SJCRH30 (cell line): ENCODE data around the gene HIBADH. TPM values are rescaled to one million over a fixed set of nuclear protein-coding genes. Genes with fewer than 3 reads are reported as not detected.
"Not testable (repeated sequence)": the region's sequence is repeated elsewhere in the genome, so short reads cannot be mapped to it uniquely, and the experiment has no call there.

ENCODE experiments used
- DNase-seq, 2 experiments: peaks; one replicate each; pipeline ENCODE4 v3.0.0-alpha.2; 2015 to 2020
- H3K27ac ChIP-seq: fragments of 250-450 bp; sonication (Bioruptor Pico); 2 replicates; pipeline ENCODE4 v1.5.1; 2020; ENCODE audit warnings: mild to moderate bottlenecking, moderate library complexity
- H3K27me3 ChIP-seq: fragments of 250-450 bp; sonication (Bioruptor Pico); 2 replicates; pipeline ENCODE4 v1.5.1; 2020; ENCODE audit warnings: mild to moderate bottlenecking, moderate library complexity
- H3K36me3 ChIP-seq: fragments of 250-450 bp; sonication (Bioruptor Pico); 2 replicates; pipeline ENCODE4 v1.5.1; 2020; ENCODE audit warnings: mild to moderate bottlenecking, moderate library complexity
- H3K4me1 ChIP-seq: fragments of 250-450 bp; sonication (Bioruptor Pico); 2 replicates; pipeline ENCODE4 v1.5.1; 2020; ENCODE audit warnings: mild to moderate bottlenecking, moderate library complexity
- H3K4me3 ChIP-seq: fragments of 250-450 bp; sonication (Bioruptor Pico); 2 replicates; pipeline ENCODE4 v1.5.1; 2020; ENCODE audit warnings: mild to moderate bottlenecking, moderate library complexity
- H3K9me3 ChIP-seq: fragments of 250-450 bp; sonication (Bioruptor Pico); replicated peaks from 2 replicates; pipeline ENCODE4 v1.5.1; 2020; ENCODE audit warnings: mild to moderate bottlenecking, moderate library complexity
- total RNA-seq: library from RNA; depleted of rRNA; stranded (reverse); fragments of >200 nt; shearing (Covaris generic); gene quantifications from 2 replicates; pipeline ENCODE4 v1.2.3, GENCODE V29; 2014

Gene HIBADH
- total RNA-seq, 1 experiment from 2014 or later: 41.6 TPM

DNA sequence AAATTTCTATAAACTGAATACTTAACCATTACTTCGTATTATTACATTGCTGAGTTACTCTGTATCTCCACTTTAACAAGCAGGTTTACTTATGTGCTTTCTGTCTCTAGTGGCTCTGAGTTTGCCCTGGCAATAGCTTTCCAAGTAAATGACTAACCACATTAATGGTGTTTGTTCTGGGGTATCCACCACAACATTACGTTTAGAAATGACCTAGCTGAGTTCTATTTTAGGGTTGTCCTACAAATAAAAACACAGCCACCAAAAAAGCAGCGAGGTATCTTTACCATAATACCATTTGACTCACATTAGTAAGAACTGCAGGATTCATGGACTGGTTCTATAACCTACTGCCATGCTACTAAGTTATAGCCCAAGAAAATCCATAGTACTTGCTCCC is 83.1 kb downstream of the HIBADH start:
- no peak overlapping the region for H3K4me3 ChIP-seq
- H3K27me3 ChIP-seq: no peaks in the 10 kb centered on the region
- no peak overlapping the region for H3K27ac ChIP-seq
- H3K36me3 ChIP-seq: no peaks in the 10 kb centered on the region
- H3K4me1 ChIP-seq: no peaks in the 10 kb centered on the region
- H3K9me3 ChIP-seq: no peaks in the 10 kb centered on the region
- no peak for DNase-seq

DNA sequence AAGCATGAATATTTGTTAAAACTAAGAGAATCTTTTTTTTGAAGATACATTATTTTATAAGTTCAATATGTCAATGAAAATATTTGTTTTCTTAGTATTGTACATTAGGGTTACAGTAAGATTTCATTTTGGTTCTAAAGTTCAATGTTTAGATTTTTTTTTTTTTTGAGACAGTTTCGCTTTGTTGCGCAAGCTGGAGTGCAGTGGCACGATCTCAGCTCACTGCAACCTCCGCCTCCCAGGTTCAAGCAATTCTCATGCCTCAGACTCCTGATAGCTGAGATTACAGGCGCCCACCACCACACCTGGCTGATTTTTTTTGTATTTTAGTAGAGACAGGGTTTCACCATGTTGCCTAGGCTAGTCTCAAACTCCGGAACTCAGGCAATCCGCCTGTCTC is 84.5 kb downstream of the HIBADH start:
- H3K4me1 ChIP-seq, H3K36me3 ChIP-seq, H3K9me3 ChIP-seq, H3K27ac ChIP-seq, DNase-seq, H3K27me3 ChIP-seq, H3K4me3 ChIP-seq: not testable (repeated sequence)

DNA sequence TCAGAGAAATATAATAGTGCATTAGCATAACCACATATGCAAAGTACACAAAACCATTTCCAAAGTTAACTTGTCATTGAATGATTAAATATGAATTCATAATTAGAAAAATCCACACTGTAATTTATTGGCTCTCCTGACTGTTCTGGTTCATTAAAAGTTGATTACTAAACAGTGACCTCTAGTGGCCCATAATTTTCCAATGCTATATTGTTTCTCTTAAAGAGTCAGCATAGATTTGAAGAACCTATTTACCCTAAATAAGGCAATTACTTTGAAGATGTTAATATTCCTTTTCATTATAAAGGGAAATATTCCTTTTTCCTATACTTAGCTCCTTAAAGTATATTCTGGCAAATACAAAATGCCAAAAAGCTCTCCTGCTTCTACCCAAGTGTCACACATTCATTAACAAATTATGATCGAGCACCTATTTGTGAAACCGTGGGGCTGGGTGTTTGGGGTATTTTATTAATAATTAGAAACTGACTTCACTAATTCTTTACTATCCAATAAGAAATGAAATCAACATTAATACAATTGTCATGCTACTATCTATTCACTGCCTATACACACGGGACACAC is 86.2 kb downstream of the HIBADH start:
- Histone ChIP-seq H3K4me3 (no peak overlapping the region), H3K27me3 (no peaks in the 10 kb centered on the region), H3K27ac (no peak overlapping the region), H3K4me1 (no peaks in the 10 kb centered on the region), H3K9me3 (no peaks in the 10 kb centered on the region), H3K36me3 (no peaks in the 10 kb centered on the region)
- peak in 1 of 2 experiments; percentile 71 for DNase-seq

DNA sequence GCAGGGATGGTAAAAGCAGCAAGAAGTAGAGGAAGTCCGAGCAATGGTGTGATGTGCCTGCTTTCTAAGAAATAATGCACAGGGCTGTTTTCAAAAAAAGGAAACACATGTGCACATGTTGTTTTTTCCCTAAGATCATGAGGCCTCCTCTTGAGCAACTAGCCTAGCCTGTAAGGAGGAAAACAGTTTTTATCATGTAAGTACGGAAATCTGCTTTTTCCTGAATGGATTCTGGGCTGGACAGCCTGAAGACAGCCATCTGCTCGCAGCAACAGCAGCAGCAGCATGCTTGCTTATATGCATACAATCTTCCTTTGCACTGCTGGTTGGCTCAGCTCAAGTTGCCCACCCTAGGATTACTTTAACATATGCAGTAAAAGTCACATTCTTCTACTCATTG is 87.1 kb downstream of the HIBADH start:
- H3K36me3 ChIP-seq: no peaks in the 10 kb centered on the region
- H3K4me1 ChIP-seq: no peaks in the 10 kb centered on the region
- H3K27ac ChIP-seq: no peak overlapping the region
- no peak overlapping the region for H3K4me3 ChIP-seq
- no peaks in the 10 kb centered on the region for H3K9me3 ChIP-seq
- DNase-seq: no peak
- H3K27me3 ChIP-seq: no peaks in the 10 kb centered on the region

DNA sequence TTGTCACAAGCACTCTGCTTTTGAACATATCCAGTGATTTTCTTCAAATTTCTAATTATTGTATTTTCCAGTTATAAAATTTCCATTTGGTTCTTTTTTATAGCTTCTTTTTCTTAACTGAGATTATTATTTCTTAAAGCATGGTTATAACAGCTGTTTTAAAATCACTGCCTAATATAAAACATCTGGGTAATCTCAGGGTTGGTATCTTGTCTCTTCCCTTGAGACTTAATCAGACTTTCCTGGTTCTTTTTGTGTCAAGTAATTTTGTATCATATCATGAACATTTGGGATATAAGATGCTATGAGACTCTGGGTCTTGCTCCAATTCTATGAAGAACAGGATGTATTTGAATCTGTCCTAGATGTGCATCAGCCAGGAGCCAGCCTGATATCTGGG is 93.6 kb downstream of the HIBADH start:
- no peaks in the 10 kb centered on the region for H3K36me3 ChIP-seq
- DNase-seq: no peak
- no peak overlapping the region for H3K4me3 ChIP-seq
- H3K27ac ChIP-seq: no peak overlapping the region
- no peaks in the 10 kb centered on the region for H3K4me1 ChIP-seq
- H3K9me3 ChIP-seq: no peaks in the 10 kb centered on the region
- no peaks in the 10 kb centered on the region for H3K27me3 ChIP-seq

DNA sequence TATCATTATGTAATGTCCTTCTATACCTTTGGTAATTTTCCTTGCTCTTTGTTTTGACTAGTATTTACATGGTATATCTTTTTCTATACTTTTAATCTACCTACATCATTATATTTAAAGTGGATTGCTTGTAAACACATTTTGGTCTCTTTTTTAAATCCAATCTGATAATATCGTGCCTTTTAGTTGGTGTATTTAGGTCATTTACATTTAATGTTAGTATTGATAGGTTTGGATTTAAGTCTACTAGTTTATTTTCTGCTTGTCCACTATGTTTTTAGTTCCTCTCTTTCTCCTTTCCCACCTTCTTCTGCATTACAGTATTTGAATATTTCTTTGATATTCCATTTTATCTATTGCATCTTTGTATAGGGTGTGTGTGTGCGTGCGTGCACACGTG is 95.4 kb downstream of the HIBADH start:
- Histone ChIP-seq H3K4me3 (no peak overlapping the region), H3K9me3 (no peaks in the 10 kb centered on the region), H3K36me3 (no peaks in the 10 kb centered on the region), H3K27ac (no peak overlapping the region), H3K4me1 (no peaks in the 10 kb centered on the region), H3K27me3 (no peaks in the 10 kb centered on the region)
- no peak for DNase-seq

DNA sequence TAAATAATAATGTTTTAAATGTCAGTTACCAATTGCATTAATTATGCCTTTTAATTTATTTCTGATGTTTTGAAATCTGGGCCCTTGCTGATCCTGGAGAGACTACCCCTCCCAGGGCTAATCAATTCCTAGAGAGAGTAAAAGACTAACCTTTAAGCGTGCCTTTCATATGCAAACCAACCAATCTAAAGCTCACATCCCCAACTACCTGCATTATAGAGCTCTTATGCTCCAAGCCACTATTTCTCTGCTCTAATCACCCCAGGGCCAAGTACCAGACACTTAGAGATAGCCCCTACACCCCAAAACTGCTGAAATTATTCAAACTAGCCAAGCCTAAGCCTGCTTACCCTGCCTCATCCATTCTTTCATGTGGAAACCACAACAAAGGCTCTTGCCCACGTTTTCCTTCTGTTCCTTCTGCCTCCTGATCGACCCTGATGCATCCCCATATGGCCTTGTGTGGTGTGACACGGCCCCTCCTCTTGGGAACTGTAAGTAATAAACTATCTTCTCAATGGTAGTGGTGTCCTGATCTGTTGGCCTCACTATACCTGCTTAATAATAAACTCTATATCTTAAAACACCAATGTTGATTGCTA is 97.7 kb downstream of the HIBADH start:
- Histone ChIP-seq H3K36me3 (no peaks in the 10 kb centered on the region), H3K27ac (no peak overlapping the region), H3K27me3 (no peaks in the 10 kb centered on the region), H3K4me1 (no peaks in the 10 kb centered on the region), H3K9me3 (no peaks in the 10 kb centered on the region), H3K4me3 (no peak overlapping the region)
- DNase-seq: no peak

DNA sequence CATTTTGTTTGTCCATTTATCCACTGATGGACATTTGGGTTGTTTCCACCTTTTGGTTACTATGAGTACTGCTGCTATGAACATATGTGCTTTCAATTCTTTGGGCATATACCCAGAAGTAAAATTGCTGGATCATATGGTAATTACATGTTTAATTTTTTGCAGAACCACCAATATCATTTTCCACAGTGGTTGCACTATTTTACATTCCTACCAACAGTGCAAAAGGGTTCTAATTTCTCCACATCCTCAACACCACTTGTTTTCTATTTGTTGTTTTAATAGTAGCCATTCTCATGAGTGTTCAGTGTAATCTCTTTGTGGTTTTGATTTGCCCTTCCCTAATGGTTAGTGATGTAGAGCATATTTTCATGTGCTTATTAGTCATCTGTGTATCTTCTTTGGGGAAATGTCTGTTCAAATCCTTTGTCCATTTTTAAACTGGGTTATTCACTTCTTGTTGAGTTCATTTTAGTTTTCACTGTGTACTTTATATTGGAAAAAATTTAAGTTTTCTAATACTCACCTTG is 101.9 kb downstream of the HIBADH start:
- H3K27ac ChIP-seq: no peak overlapping the region
- H3K27me3 ChIP-seq: no peaks in the 10 kb centered on the region
- no peaks in the 10 kb centered on the region for H3K4me1 ChIP-seq
- H3K4me3 ChIP-seq: no peak overlapping the region
- H3K9me3 ChIP-seq: no peaks in the 10 kb centered on the region
- H3K36me3 ChIP-seq: no peaks in the 10 kb centered on the region
- DNase-seq: peak in 1 of 2 experiments; percentile 8

DNA sequence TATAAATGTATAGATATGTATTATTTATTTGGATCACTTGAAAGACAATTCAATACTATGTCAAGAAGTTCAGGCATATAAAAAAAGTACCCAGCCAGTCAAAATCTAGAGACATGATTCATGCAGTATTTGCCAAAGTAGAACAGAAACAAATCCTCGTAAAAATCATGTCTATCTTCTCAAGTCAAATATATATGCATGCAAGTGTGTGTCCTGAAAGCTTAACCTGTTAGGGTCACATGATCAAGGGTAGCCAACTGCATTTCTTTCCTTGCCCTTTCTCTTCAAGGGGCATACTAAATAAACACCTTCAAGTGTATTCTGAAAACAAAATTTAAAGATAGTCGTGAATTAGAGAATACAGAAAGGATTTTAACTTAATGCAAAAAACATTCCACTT is 107.0 kb downstream of the HIBADH start:
- Histone ChIP-seq H3K27me3 (no peaks in the 10 kb centered on the region), H3K4me3 (no peak overlapping the region), H3K27ac (no peak overlapping the region), H3K4me1 (no peaks in the 10 kb centered on the region), H3K9me3 (no peaks in the 10 kb centered on the region), H3K36me3 (no peaks in the 10 kb centered on the region)
- no peak for DNase-seq

DNA sequence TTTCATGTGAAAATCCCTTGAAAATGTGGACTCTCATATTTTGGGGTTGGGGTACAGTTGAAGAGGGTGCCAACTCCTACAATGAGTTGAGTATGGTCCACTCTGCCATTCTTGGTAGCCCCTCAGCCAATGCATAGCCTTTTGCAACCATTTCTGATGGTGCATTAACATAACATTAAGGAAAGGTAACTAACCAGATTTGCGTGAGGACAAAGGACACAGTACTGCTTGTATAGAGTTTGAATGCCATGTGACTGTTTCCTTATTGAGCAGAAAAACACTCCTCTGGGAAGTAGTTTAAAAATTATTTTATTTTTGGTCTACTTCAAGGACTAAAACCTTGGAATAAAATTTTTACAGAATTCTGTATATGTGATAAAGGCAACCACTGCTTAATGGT is 107.9 kb downstream of the HIBADH start:
- DNase-seq: no peak
- no peaks in the 10 kb centered on the region for H3K36me3 ChIP-seq

DNA sequence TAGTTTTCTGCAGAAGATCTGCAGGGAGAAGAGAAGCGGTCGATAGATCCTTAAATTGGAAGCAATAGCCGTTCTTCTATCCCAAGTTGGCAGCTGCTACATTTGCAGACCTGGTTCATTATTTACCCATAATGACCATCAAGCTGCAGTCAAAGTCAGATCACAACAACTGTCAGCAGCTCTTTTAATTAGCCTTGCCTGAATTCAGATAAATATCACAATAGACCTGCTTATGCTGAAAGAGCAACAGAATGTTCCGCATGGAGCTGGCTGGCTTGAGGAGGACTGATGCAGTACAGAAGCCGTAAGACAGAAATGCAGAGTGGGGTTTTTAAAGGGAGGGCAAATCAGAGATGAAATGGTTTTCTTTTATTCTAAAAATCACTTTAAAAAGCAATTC is 109.4 kb downstream of the HIBADH start:
- DNase-seq: no peak
- Histone ChIP-seq H3K9me3 (no peaks in the 10 kb centered on the region), H3K27me3 (no peaks in the 10 kb centered on the region), H3K4me3 (no peak overlapping the region), H3K36me3 (no peaks in the 10 kb centered on the region), H3K27ac (no peak overlapping the region), H3K4me1 (no peaks in the 10 kb centered on the region)

More for the DNA sequence above, 107.9 kb downstream of the HIBADH start:
- no peak overlapping the region for H3K27ac ChIP-seq
- no peaks in the 10 kb centered on the region for H3K27me3 ChIP-seq
- H3K4me3 ChIP-seq: no peak overlapping the region
- no peaks in the 10 kb centered on the region for H3K4me1 ChIP-seq
- H3K9me3 ChIP-seq: no peaks in the 10 kb centered on the region

DNA sequence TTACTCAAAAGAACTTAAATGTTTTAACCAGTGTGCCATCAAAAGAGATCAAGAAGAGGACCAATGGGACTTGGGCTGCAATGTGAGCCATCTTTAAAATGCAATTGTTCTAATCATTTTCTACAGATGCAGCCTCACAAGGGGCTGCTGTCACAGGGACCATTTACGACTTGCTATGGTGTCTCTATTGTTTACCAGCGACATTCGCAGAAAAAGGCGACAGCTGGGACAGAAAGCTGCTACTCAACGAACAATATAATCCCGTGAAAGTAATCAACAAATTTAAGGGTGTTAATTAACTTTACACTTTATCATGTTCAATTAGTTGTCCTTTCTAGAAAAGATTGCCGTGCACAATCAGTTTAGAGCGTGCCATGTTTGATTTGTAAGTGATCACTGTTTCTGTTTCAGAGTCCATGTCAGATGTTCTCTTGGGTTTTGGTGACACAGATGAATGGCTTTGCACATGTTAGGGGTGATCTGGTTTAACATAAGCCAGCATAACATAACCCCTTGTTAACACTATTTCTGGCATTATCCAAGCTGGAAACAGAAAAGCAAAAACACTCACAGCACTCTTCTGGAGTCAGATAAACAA is 110.8 kb downstream of the HIBADH start:
- Histone ChIP-seq H3K27ac (no peak overlapping the region), H3K9me3 (no peaks in the 10 kb centered on the region)

DNA sequence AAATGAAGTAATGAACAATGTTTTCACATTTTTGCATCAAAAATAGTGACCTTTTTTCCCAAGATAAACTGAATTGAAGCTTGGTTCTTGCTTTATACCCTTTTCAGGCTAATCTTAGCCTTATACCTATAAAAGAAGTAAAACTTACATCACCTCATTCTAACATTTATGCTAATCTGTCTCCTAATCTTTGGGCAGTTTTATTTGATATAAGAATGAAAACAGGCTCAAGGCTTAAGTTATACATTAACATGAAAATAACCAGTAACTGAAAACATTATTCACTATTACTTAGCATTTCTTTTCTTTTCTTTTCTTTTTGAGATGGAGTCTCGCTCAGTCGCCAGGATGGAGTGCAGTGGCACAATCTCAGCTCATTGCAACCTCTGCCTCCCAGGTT is 113.1 kb downstream of the HIBADH start:
- no peaks in the 10 kb centered on the region for H3K4me1 ChIP-seq
- no peak overlapping the region for H3K27ac ChIP-seq
- no peaks in the 10 kb centered on the region for H3K36me3 ChIP-seq
- no peak for DNase-seq
- H3K9me3 ChIP-seq: no peaks in the 10 kb centered on the region
- no peak overlapping the region for H3K4me3 ChIP-seq
- H3K27me3 ChIP-seq: no peaks in the 10 kb centered on the region

More for the DNA sequence above, 110.8 kb downstream of the HIBADH start:
- no peak for DNase-seq
- no peaks in the 10 kb centered on the region for H3K4me1 ChIP-seq
- no peaks in the 10 kb centered on the region for H3K36me3 ChIP-seq
- H3K27me3 ChIP-seq: no peaks in the 10 kb centered on the region
- no peak overlapping the region for H3K4me3 ChIP-seq

DNA sequence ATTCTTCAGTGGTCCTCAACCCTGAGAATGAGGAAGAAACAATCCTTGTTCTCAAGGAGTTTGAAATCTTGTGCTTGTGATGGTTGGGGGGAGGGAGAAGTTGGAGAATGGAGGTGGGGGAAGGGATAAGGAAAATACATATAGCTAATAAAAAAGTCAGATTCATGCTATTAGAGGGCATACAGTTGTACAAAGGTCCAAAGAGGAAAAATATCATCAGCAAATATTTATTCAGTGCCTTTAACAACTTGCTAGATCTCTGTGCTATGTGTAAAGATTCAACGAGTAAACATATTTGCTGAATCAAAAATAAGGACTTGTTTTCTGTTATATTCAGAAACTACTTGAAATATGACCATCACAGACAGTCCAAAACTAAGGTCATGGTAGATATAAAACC is 114.4 kb downstream of the HIBADH start:
- no peak overlapping the region for H3K27ac ChIP-seq
- DNase-seq: no peak
- no peaks in the 10 kb centered on the region; the same call in 1 of the 2 replicates for H3K36me3 ChIP-seq
- H3K27me3 ChIP-seq: no peaks in the 10 kb centered on the region
- H3K4me1 ChIP-seq: no peaks in the 10 kb centered on the region
- H3K4me3 ChIP-seq: no peak overlapping the region
- H3K9me3 ChIP-seq: no peaks in the 10 kb centered on the region

DNA sequence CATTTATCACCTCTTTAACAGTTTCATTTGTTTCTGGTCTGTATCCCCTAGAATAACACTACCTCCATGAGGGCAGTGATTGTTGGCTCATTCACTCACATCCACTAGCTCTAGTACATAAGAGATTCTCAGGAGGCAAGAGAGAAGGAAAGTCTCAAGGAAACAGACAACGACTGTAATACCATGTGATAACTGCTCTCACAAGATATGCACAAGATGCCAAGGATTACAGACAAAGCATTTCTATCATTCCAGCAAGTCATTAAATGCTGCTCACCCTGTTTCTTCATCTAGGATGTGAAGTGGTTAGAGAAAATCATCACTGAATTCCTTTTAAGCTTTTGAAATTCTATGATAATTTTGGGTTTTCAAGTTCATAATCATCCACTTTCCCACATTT is 115.3 kb downstream of the HIBADH start:
- DNase-seq: no peak
- no peak overlapping the region for H3K27ac ChIP-seq
- no peak overlapping the region for H3K4me3 ChIP-seq
- no peaks in the 10 kb centered on the region for H3K4me1 ChIP-seq
- no peaks in the 10 kb centered on the region for H3K9me3 ChIP-seq
- H3K36me3 ChIP-seq: no peaks in the 10 kb centered on the region; the same call in 1 of the 2 replicates
- H3K27me3 ChIP-seq: no peaks in the 10 kb centered on the region

DNA sequence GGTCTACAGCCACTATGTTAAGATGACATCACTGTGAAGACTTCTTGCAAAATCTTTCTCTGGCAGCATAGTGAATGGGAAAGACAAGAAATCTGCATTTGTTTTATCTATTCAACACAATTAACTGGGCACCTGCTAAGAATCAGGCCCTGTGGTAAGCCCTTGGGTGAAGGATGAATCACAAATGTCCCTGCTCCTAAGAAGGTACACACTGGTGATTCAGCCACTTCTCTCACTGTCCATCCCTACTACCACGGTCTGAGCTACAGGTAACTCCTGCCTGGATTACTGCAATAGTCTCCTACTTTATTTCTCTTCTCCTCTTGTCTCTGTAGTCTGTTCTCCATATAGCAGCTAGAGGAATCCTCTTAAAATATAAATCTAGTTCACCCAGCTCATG is 116.1 kb downstream of the HIBADH start:
- H3K27me3 ChIP-seq: no peaks in the 10 kb centered on the region
- no peak overlapping the region for H3K4me3 ChIP-seq
- peaks cover 2% of the 10 kb centered on the region for H3K9me3 ChIP-seq
- H3K36me3 ChIP-seq: peaks cover 5% of the 10 kb centered on the region
- no peaks in the 10 kb centered on the region for H3K4me1 ChIP-seq
- no peak for DNase-seq
- no peak overlapping the region for H3K27ac ChIP-seq
